Measurements from ENCODE around the gene ATG9A.
A peak's percentile ranks its signal among the peaks of the same experiment; 100 is the strongest.

DNA sequence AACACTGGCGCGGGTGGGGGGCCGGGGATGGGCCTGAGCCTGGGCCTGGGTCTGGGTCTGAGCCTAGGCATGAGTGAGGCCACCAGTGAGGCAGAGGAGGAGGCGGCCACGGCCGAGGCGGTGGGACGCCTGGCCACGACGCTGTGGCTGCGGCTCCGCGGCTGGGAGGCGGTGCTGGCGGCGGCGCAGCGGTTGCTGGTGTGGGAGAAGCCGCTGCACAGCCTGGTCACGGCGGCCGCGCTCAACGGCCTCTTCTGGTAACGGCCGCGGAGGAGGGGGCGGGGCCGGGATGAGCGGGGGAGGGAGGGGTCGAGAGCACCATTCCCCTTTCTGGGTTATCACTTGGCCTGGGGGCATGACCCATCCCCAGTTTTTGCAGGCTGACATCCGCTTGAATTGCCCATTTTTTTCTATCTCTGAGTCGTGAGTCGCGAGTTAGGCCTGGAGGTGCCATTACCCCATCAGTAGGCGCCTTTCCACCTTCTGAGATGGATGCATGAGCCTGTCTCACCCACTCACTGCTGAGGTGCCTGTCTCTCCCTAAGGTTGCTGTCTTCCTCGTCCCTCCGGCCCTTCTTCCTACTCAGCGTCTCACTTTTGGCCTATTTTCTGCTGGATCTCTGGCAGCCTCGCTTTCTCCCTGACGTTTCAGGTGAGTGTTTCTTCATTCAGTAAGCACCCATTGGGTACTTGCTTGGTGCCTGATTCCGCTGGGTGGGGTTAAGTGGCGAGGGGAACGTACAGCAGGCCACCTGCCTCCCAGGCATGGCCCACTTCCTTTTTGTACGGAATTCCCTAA is 50.9 kb downstream of the ATG9A start:
- TF ChIP-seq, protein P1, sequence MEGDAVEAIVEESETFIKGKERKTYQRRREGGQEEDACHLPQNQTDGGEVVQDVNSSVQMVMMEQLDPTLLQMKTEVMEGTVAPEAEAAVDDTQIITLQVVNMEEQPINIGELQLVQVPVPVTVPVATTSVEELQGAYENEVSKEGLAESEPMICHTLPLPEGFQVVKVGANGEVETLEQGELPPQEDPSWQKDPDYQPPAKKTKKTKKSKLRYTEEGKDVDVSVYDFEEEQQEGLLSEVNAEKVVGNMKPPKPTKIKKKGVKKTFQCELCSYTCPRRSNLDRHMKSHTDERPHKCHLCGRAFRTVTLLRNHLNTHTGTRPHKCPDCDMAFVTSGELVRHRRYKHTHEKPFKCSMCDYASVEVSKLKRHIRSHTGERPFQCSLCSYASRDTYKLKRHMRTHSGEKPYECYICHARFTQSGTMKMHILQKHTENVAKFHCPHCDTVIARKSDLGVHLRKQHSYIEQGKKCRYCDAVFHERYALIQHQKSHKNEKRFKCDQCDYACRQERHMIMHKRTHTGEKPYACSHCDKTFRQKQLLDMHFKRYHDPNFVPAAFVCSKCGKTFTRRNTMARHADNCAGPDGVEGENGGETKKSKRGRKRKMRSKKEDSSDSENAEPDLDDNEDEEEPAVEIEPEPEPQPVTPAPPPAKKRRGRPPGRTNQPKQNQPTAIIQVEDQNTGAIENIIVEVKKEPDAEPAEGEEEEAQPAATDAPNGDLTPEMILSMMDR (IDR thresholded peaks at IDR 0.05; ENCODE audit: insufficient read depth, low read length, poor library complexity, severe bottlenecking), result peak; percentile 10
- no peak for TF ChIP-seq EZH2phosphoT487 (conservative IDR thresholded peaks at IDR 0.05; ENCODE audit: low read length)

Data from SU-DHL-6 (cell line).